A549 treated with Mapracorat at 1 μM for 4 hours (cell line): ENCODE data around the gene SDHAF2. TPM values are rescaled to one million over a fixed set of nuclear protein-coding genes. Genes with fewer than 3 reads are reported as not detected.

Source experiments
- total RNA-seq: library from RNA; stranded (reverse); fragments of 200-300 nt; extraction: Qiagen RNA extraction; gene quantifications from 5 replicates; pipeline ENCODE4 v1.2.3, GENCODE V29; 2022

The SDHAF2 gene
- 39.6 to 48.6 TPM (median 46.9 TPM) in 5 replicates for total RNA-seq

DNA sequence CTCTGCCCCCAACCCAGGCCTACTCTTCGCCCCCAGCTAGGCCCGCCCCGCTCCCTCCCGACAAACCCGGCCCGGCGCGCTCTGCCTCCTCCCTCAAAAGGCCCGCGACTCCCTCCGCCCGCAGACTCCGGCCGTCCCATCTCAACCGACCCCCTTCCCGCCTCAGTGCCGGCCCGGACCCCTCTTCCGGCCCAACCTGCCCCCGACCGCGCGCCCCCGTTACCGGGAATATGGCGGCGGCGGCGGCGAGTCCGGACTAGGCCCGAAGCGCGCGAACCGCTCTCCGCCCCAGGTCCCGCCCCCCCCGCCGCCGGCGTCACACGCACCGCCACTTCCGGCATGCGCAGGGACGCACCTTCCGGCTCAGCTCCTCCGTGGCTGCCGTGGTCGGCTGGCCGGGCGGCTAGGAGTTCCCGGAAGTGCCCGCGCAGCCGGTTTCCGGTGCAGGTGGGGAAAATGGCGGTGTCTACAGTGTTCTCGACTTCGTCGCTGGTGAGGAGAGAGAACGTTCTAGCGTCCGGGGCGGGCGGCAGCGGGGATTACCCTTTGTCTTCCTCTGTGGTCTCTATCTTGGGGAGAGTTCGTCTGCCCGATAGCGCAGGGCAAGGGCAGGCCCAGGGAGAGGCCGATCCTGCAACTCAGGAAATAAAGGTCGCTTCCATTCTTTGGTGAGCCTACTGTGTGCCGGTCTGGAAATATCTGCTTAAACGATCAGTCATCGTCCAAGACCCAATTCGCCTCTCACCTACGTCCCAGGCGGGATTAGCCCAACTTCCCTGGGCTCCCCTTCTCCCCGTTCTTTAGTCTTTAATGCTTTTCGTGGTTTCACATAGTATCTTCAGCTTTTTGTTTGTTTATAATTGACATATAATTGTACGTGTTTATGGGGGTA, at the start of gene SDHAF2, which contains the start of gene CPSF7:
TSS of gene SDHAF2 (plus strand) at position 434 of the 892 bp plus-strand sequence. CDS start at position 457, 23 bp downstream.
TSS of gene CPSF7 (minus strand) at position 285 of the 892 bp plus-strand sequence. CDS start 740 bp downstream, outside the sequence.

Other genes with a start within 250 kb of the SDHAF2 start
- not detected in 5 replicates for gene PGA3, start 226.6 kb upstream of the SDHAF2 start, total RNA-seq
- gene PGA4, start 207.8 kb upstream of the SDHAF2 start, total RNA-seq, result 0.12 TPM in 1 of 5 replicates, not detected in the others
- not detected in 5 replicates for gene PGA5, start 188.9 kb upstream of the SDHAF2 start, total RNA-seq
- gene VWCE, start 134.8 kb upstream of the SDHAF2 start, total RNA-seq, result 0.56 to 1.0 TPM (median 0.69 TPM) in 5 replicates
- 159 to 173 TPM (median 164 TPM) in 5 replicates for gene DDB1, start 97.0 kb upstream of the SDHAF2 start, total RNA-seq
- gene TKFC, start 96.9 kb upstream of the SDHAF2 start, total RNA-seq, result 43.9 to 74.0 TPM (median 70.7 TPM) in 5 replicates
- 34.3 to 46.4 TPM (median 45.0 TPM) in 5 replicates for gene CYB561A3, start 68.2 kb upstream of the SDHAF2 start, total RNA-seq
- 87.0 to 115 TPM (median 93.5 TPM) in 5 replicates for gene TMEM138, start 67.8 kb upstream of the SDHAF2 start, total RNA-seq
- 15.3 to 17.8 TPM (median 16.8 TPM) in 5 replicates for gene TMEM216, start 37.5 kb upstream of the SDHAF2 start, total RNA-seq
- 68.6 to 73.2 TPM (median 71.1 TPM) in 5 replicates for gene CPSF7, start 149 bp upstream of the SDHAF2 start, total RNA-seq
- 0.15 to 0.31 TPM (median 0.19 TPM) in 4 of 5 replicates, not detected in the other for gene LRRC10B, start 78.6 kb downstream of the SDHAF2 start, total RNA-seq
- 0.84 to 1.3 TPM (median 1.2 TPM) in 5 replicates for gene SYT7, start 151.0 kb downstream of the SDHAF2 start, total RNA-seq